GM19035 (cell line): ENCODE results near the gene CLHC1.
A peak's percentile ranks its signal among the peaks of the same experiment; 100 is the strongest.

ENCODE experiments used
- ATAC-seq: cut with Tn5 transposase; IDR thresholded peaks from one replicate; pipeline ENCODE4 v1.9.1; 2021; ENCODE audit not compliant: unreplicated experiment

CLHC1 gene

GRCh38 chr2:55169915-55170314 is 62.2 kb downstream of the CLHC1 start:
- no peak for ATAC-seq

GRCh38 chr2:55169359-55169758 is 62.7 kb downstream of the CLHC1 start:
- ATAC-seq = no peak

- peak; percentile 58 for ATAC-seq
Observed at GRCh38 chr2:55168221-55169154, 63.6 kb downstream of the CLHC1 start.

- no peak for ATAC-seq
Observed at GRCh38 chr2:55165626-55166025, 66.5 kb downstream of the CLHC1 start.

GRCh38 chr2:55164534-55165480 is 67.3 kb downstream of the CLHC1 start:
- no peak for ATAC-seq

- ATAC-seq = no peak
Observed at GRCh38 chr2:55163941-55164390, 68.1 kb downstream of the CLHC1 start.

GRCh38 chr2:55163274-55163721 is 68.8 kb downstream of the CLHC1 start:
- no peak for ATAC-seq

- no peak for ATAC-seq
Observed at GRCh38 chr2:55162284-55163006, 69.6 kb downstream of the CLHC1 start.

- ATAC-seq = no peak
Observed at GRCh38 chr2:55161295-55162210, 70.5 kb downstream of the CLHC1 start.

GRCh38 chr2:55160422-55160821 is 71.7 kb downstream of the CLHC1 start:
- no peak for ATAC-seq

GRCh38 chr2:55159752-55160151 is 72.3 kb downstream of the CLHC1 start:
- no peak for ATAC-seq

- ATAC-seq = no peak
Observed at GRCh38 chr2:55159037-55159651, 72.9 kb downstream of the CLHC1 start.

GRCh38 chr2:55158111-55158814 is 73.8 kb downstream of the CLHC1 start:
- ATAC-seq = no peak

GRCh38 chr2:55157474-55157884 is 74.6 kb downstream of the CLHC1 start:
- no peak for ATAC-seq

GRCh38 chr2:55156984-55157383 is 75.1 kb downstream of the CLHC1 start:
- ATAC-seq = no peak

GRCh38 chr2:55156326-55156725 is 75.8 kb downstream of the CLHC1 start:
- no peak for ATAC-seq

- ATAC-seq = no peak
Observed at GRCh38 chr2:55155764-55156281, 76.3 kb downstream of the CLHC1 start.

- no peak for ATAC-seq
Observed at GRCh38 chr2:55155206-55155605, 76.9 kb downstream of the CLHC1 start.
